Measurements from ENCODE around the gene TFF3.

Gene TFF3

GRCh38 chr21:42353623-42354022, 38.4 kb upstream of the TFF3 start:
- CTCF ChIA-PET: interaction anchor here (1.1 to 1.3 kb wide), 3 partner anchors 11 to 28 kb away, joined by 3 read pairs; partner anchors contain the start of gene TFF1
- no peak for TF ChIP-seq CTCF (IDR thresholded peaks at IDR 0.05; ENCODE audit: control extremely low read depth, extremely low read depth, low read depth, missing control alignments)
- POLR2A ChIA-PET: no interaction called here
- DNase-seq (ENCODE audit: extremely low spot score): no peak

- ChIA-PET POLR2A (no interaction called here), CTCF (no interaction called here)
- TF ChIP-seq CTCF (IDR thresholded peaks at IDR 0.05; ENCODE audit: control extremely low read depth, extremely low read depth, low read depth, missing control alignments): no peak
- no peak for DNase-seq (ENCODE audit: extremely low spot score)
Measured at GRCh38 chr21:42352441-42353095, 37.4 kb upstream of the TFF3 start.

- no peak for TF ChIP-seq CTCF (IDR thresholded peaks at IDR 0.05; ENCODE audit: control extremely low read depth, extremely low read depth, low read depth, missing control alignments)
- CTCF ChIA-PET: no interaction called here
- POLR2A ChIA-PET: no interaction called here
- no peak for DNase-seq (ENCODE audit: extremely low spot score)
Measured at GRCh38 chr21:42351626-42352440, 36.6 kb upstream of the TFF3 start.

GRCh38 chr21:42350927-42351426, 35.8 kb upstream of the TFF3 start, which contains the start of gene TFF2:
Gene TFF2 (minus strand): TSS chr21:42350994. CDS start chr21:42350957, 37 bp downstream.
- POLR2A ChIA-PET: no interaction called here
- no peak for DNase-seq (ENCODE audit: extremely low spot score)
- TF ChIP-seq CTCF (IDR thresholded peaks at IDR 0.05; ENCODE audit: control extremely low read depth, extremely low read depth, low read depth, missing control alignments): no peak
- CTCF ChIA-PET: no interaction called here

GRCh38 chr21:42350318-42350910, 35.2 kb upstream of the TFF3 start:
- POLR2A ChIA-PET: no interaction called here
- DNase-seq (ENCODE audit: extremely low spot score): no peak
- no peak for TF ChIP-seq CTCF (IDR thresholded peaks at IDR 0.05; ENCODE audit: control extremely low read depth, extremely low read depth, low read depth, missing control alignments)
- CTCF ChIA-PET: interaction anchor here (1.7 to 1.8 kb wide), 2 partner anchors 11 to 21 kb away, joined by 4 to 5 read pairs; no protein-coding TSS in a partner anchor
